Right cardiac atrium (tissue), 5 donors: ENCODE measurements around the gene UNC13D. TPM values are rescaled to one million over a fixed set of nuclear protein-coding genes. Genes with fewer than 3 reads are reported as not detected.
"Not testable (repeated sequence)": the region's sequence is repeated elsewhere in the genome, so short reads cannot be mapped to it uniquely, and the experiment has no call there.

Source experiments
- ATAC-seq, 2 donors: fragments of 200-7000 bp; cut with Tn5 transposase; one replicate each; pipeline versions ENCODE4 v1.8.0 to v1.9.1; 2020; ENCODE audit warnings: moderate library complexity in 2 of 2, mild to moderate bottlenecking in 1 of 2
- DNase-seq, 3 donors: peaks; one replicate each; pipeline ENCODE4 v3.0.0-alpha.2; 2020
- H3K27ac ChIP-seq: one replicate; pipeline ENCODE4 v1.5.1; 2013; ENCODE audit warnings: mild to moderate bottlenecking, low read length, control low read depth, moderate library complexity
- H3K27me3 ChIP-seq: one replicate; pipeline ENCODE4 v1.6.1; 2013; ENCODE audit not compliant: control insufficient read depth, insufficient read depth
- H3K4me1 ChIP-seq: one replicate; pipeline ENCODE4 v1.6.1; 2013; ENCODE audit warnings: low read length; ENCODE audit not compliant: control insufficient read depth, insufficient read depth
- H3K4me3 ChIP-seq: one replicate; pipeline ENCODE4 v1.5.1; 2013; ENCODE audit warnings: low read length, control low read depth
- H3K9me3 ChIP-seq: one replicate; pipeline ENCODE4 v1.6.1; 2013; ENCODE audit warnings: low read length; ENCODE audit not compliant: control insufficient read depth
- WGBS: extraction: QIAGEN DNeasy Blood & Tissue Kit; methylation state at CpG from one replicate; pipeline ENCODE4 v1.1.7; 2013; 5-methylcytosine and 5-hydroxymethylcytosine counted together
- intact Hi-C, 4 donors: fragments of 100-400 bp; cut with DNase I; formaldehyde crosslinking; loops; one replicate each; pipeline versions ENCODE4 v1.11.0 to v1.14.0; 2022 to 2023
- polyA plus RNA-seq: library from polyadenylated mRNA; stranded (reverse); fragments of 200-250 nt; gene quantifications from one replicate; pipeline ENCODE4 v1.2.3, GENCODE V29; 2013
- total RNA-seq, 4 donors: library from RNA; stranded (reverse); fragmentation: NEBNext Ultra II Directional; extraction: Animal tissue kit (Norgen Biotek cat#: 25700); gene quantifications; one replicate each; pipeline ENCODE4 v1.2.1, GENCODE V29; 2021
- donor health status: healthy with polysubstance abuse.
- donor health status: DM: no; HTN: yes; CAD: no.
- donor health status: DM: no; HTN: no; CAD: no.
- donor health status: DM: no; HTN: yes; CAD: no; lungs with severe emphysema.
- donor health status: DM: yes; HTN: yes; CAD: no.

The UNC13D gene
- total and polyA plus RNA-seq, 5 donors, result 12.6 to 30.4 (median 26.8) TPM

DNA sequence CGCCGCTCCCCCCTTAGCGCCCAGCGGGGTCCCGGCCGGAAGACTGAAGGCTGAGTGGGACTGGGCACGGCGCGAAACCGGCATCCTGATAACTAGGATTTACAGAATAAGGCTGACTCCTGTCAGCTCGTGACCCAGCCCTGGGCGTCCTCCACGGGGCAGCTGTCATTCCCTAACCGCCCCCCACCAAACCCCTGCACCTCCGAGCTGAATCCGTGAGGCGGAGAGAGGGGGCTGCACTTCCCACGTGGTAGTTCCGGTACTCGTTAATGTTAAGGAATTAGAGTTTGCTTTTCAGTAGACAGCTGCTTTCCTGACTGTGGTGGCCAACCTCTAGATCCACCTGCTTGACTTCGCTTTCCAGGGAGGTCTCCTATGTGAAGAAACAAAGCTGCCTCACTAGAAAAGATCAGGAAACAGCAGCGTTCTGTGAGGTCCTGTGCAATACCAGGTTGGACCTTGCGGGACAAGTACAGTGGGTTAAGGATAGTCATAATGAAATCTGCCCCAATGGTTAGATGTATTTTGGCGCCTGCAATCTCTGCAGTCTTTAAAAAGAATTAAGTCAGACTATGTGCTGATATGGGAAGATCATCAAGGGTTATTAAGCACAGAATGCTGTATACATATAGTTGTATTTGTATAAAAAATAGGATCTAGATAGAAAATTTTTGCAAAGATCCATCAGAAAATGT is 12.0 kb upstream of the UNC13D start:
- Histone ChIP-seq H3K27ac (peak overlapping the region; percentile 99), H3K9me3 (no peaks in the 10 kb centered on the region), H3K4me3 (peak overlapping the region; percentile 78), H3K27me3 (no peaks in the 10 kb centered on the region), H3K4me1 (peaks cover 3% of the 10 kb centered on the region)
- no peak for ATAC-seq
- no peak for DNase-seq
- intact Hi-C loops, result no loop called here
- WGBS, result 1% methylated on average over 24 of the region's 24 CpGs

- H3K4me3 ChIP-seq, result peak within 1 kb of the TSS; percentile 90
- WGBS, result under 1% methylated on average over 58 of the region's 58 CpGs
- DNase-seq (peak; percentile 98 to 99 (median 98)), ATAC-seq (peak; percentile 95 to 96)
- intact Hi-C loops, result no loop called here
- peak within 1 kb of the TSS; percentile 99 for H3K27ac ChIP-seq
- H3K27me3 ChIP-seq, result no peaks in the 10 kb centered on the region
- peaks cover 3% of the 10 kb centered on the region for H3K4me1 ChIP-seq
- H3K9me3 ChIP-seq, result no peaks in the 10 kb centered on the region
These were observed 11.3 kb upstream of the UNC13D start, which contains the start of gene WBP2 for GRCh38 chr17:75855310-75856061. Gene WBP2, minus strand, starts transcription at chr17:75855335. Its CDS starts 38 bp downstream, at chr17:75855297.

- H3K4me1 ChIP-seq, result peaks cover 3% of the 10 kb centered on the region
- H3K9me3 ChIP-seq, result no peaks in the 10 kb centered on the region
- H3K27ac ChIP-seq, result peak overlapping the region; percentile 59
- peak overlapping the region; percentile 90 for H3K4me3 ChIP-seq
- under 1% methylated on average over 19 of the region's 19 CpGs for WGBS
- intact Hi-C loops, result no loop called here
- DNase-seq (no peak), ATAC-seq (peak; percentile 23 to 36)
- H3K27me3 ChIP-seq, result no peaks in the 10 kb centered on the region
These were observed 10.7 kb upstream of the UNC13D start for GRCh38 chr17:75854881-75855309.

GRCh38 chr17:75854101-75854748 is 10.0 kb upstream of the UNC13D start:
- DNase-seq (peak in 1 of 3 donors; percentile 31), ATAC-seq (peak in 1 of 2 donors; percentile 7)
- Histone ChIP-seq H3K27me3 (no peaks in the 10 kb centered on the region), H3K4me1 (peaks cover 9% of the 10 kb centered on the region), H3K27ac (peak overlapping the region; percentile 59), H3K9me3 (no peaks in the 10 kb centered on the region), H3K4me3 (peak overlapping the region; percentile 90)
- intact Hi-C loops, result no loop called here
- 19% methylated on average over 7 of the region's 7 CpGs for WGBS

DNA sequence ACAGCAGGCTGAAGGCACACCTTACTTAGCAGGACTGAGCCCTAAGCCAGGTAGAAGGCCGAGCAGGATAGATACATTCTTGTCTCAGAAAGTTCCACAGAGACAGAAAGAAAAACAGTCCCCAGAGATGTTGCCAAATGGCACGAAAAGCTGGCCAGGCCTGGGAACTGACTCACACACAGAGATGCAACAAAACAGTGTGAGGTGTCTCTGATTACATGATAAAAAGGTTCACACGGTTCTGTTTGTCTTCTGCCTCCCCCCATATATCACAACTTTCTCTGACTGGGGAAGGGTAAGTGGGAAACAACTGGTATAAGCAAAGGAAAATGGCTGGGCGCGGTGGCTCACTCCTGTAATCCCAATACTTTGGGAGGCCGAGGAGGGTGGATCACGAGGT is 9.2 kb upstream of the UNC13D start:
- Histone ChIP-seq H3K27me3 (no peaks in the 10 kb centered on the region), H3K4me3 (no peak overlapping the region), H3K4me1 (peaks cover 9% of the 10 kb centered on the region), H3K9me3 (no peaks in the 10 kb centered on the region), H3K27ac (no peak overlapping the region)
- intact Hi-C loops, result no loop called here
- DNase-seq (no peak), ATAC-seq (no peak)
- 67% methylated on average over 7 of the region's 7 CpGs for WGBS

GRCh38 chr17:75851693-75851991 is 7.4 kb upstream of the UNC13D start:
- intact Hi-C loops, H3K4me3 ChIP-seq, H3K27me3 ChIP-seq, ATAC-seq, H3K9me3 ChIP-seq, DNase-seq: not testable (repeated sequence)
- peak overlapping the region; percentile 31 for H3K27ac ChIP-seq
- WGBS, result 93% methylated on average over 15 of the region's 15 CpGs
- H3K4me1 ChIP-seq, result peaks cover 13% of the 10 kb centered on the region

DNA sequence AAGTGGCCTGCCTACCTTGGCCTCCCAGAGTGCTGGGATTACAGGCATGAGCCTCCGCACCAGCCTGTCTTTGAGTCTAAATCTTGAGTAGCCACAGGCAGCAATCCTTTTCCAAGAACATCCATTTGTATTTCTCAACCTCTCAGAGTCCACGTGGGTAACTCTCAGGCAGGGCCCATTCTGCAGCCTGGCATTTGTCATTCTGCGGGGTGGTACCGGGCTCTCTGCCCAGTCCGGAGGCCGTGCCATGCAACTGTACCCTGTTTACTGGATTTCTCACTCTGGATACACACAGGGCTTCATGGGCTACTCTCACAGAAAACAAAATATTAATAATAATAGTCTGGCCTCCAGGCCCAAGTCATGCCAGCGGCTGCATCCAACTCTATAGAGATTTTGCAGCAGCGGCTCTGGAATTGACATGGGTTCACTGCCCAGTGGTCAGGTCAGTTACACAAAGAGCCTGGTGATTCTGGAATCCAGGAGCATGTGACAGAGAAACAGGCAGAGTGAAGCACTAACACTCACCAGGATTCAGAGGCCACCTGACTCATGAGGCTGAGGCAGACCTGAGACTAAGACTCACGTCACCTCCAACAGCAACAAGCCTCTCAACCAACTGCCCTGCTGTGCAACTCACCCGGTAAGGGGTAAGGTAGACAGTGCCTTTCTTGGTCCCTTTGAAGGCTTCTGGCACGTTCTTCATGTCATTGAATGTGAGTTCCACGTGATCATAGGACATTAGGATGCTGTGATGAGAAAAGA is 6.9 kb upstream of the UNC13D start:
- intact Hi-C loops, result no loop called here
- Histone ChIP-seq H3K4me3 (no peak overlapping the region), H3K4me1 (peaks cover 13% of the 10 kb centered on the region), H3K9me3 (no peaks in the 10 kb centered on the region), H3K27me3 (no peaks in the 10 kb centered on the region), H3K27ac (peak overlapping the region; percentile 31)
- WGBS, result 82% methylated on average over 12 of the region's 12 CpGs
- DNase-seq (peak in 1 of 3 donors; percentile 36), ATAC-seq (no peak)

DNA sequence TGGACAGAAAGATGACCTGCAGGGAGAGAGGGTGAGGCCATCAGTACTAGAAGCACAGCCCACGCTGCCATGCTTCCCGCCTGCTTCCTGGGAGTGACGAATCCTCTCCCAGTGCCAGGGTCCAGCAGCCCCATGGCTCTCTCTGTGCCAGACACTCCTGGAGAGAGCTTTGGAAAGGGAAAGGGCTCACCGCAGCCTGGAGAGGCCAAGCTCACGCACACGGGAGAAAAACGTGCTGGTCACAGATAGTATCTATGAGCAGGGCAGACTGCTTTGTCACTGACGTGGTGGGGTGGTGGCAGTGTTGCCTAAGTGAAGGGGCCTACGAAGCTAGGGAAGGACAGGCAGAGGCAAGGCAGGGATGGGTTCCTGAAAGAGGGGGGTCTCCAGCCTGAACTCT is 5.5 kb upstream of the UNC13D start:
- intact Hi-C loops, result no loop called here
- DNase-seq (peak in 1 of 3 donors; percentile 26), ATAC-seq (no peak)
- WGBS, result 57% methylated on average over 9 of the region's 9 CpGs
- Histone ChIP-seq H3K4me3 (no peak overlapping the region), H3K27me3 (no peaks in the 10 kb centered on the region), H3K4me1 (peaks cover 22% of the 10 kb centered on the region), H3K9me3 (no peaks in the 10 kb centered on the region), H3K27ac (peak overlapping the region; percentile 71)

DNA sequence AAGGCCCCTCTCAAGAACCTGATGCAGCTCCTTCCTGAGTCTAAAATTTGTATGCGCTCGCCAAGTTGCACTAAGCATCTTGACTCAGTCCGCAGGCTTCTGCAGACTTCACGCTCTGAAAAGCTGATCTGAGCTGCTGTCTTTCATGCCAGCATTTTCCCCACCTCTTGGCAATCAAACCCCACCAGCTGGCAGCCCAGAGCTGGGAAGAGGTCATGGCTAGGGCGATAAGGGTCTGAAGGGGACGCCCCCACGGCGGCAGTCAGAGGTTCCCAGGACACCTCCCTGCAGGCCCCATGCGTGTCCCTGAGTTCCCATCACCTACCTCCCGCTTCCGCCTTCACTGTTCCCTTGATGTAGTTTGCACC is 5.1 kb upstream of the UNC13D start:
- intact Hi-C loops, result no loop called here
- DNase-seq, result peak in 1 of 3 donors; percentile 66
- Histone ChIP-seq H3K27me3 (no peaks in the 10 kb centered on the region), H3K4me3 (no peak overlapping the region), H3K4me1 (peaks cover 21% of the 10 kb centered on the region), H3K27ac (peak overlapping the region; percentile 71), H3K9me3 (no peaks in the 10 kb centered on the region)
- ATAC-seq, result no peak
- WGBS, result 56% methylated on average over 11 of the region's 11 CpGs

DNA sequence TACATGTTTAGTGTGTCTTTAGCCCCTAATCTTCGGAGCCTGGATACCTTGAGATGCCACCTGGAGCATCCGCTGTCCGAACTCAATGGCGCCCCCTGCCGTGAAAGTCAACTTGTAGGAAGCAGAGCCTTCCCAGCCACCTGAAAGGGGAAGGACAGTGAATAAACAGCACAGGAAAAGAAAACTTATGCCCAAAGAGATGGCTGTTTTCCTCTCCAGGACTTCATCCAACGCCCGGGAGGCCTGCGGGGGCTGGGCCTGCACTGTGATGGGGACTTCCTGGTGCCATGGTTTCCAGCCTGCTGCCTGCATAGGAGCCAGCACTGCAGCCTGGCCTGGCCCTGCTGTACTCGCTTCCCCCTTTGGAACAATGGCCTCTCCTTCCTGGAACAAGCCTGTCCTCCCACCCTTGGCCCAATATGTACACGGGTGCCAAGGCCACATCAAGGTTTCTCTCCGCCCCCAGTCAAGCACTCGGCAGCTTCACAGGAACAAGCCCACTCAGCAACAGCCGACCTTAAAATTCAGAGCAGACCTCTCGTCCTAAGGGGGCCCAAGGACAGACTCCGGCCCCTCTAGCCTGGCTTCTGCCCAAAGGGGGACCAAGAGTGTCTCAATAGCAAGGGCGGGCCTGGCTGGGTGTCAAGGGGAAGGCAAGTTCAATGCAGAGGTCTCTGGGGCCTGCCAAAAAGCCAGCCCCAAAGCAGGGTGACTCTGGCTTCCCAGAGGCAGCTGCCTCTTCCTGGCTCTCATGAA is 4.5 kb upstream of the UNC13D start:
- peak; percentile 71 to 77 for ATAC-seq

More for the DNA sequence above, 4.5 kb upstream of the UNC13D start:
- peaks cover 19% of the 10 kb centered on the region for H3K4me1 ChIP-seq
- 37% methylated on average over 16 of the region's 16 CpGs for WGBS
- DNase-seq, result peak; percentile 84 to 91 (median 86)
- peak overlapping the region; percentile 71 for H3K27ac ChIP-seq
- intact Hi-C loops, result no loop called here
- no peaks in the 10 kb centered on the region for H3K27me3 ChIP-seq
- H3K9me3 ChIP-seq, result no peaks in the 10 kb centered on the region
- no peak overlapping the region for H3K4me3 ChIP-seq
